Mesothelial cell of epicardium (in vitro differentiated cells): ENCODE data around the gene ZBTB3. TPM values are rescaled to one million over a fixed set of nuclear protein-coding genes. Genes with fewer than 3 reads are reported as not detected.

ENCODE experiments used
- DNase-seq, 2 experiments: peaks; one replicate each; pipeline ENCODE4 v3.0.0; 2021; ENCODE audit warnings: low spot score in 2 of 2; ENCODE audit not compliant: unreplicated experiment in 2 of 2
- H3K27ac Mint-ChIP-seq: 2 replicates; pipeline ENCODE4 v1.8.0; 2021; ENCODE audit warnings: mixed read lengths
- H3K27me3 Mint-ChIP-seq: 2 replicates; pipeline ENCODE4 v1.8.0; 2021; ENCODE audit warnings: low read depth, mixed read lengths
- H3K36me3 Mint-ChIP-seq: 2 replicates; pipeline ENCODE4 v1.8.0; 2021; ENCODE audit warnings: mixed read lengths
- H3K4me1 Mint-ChIP-seq: 2 replicates; pipeline ENCODE4 v1.8.0; 2021; ENCODE audit warnings: mixed read lengths
- H3K4me3 Mint-ChIP-seq: 2 replicates; pipeline ENCODE4 v1.8.0; 2021; ENCODE audit warnings: mild to moderate bottlenecking, moderate library complexity, mixed read lengths
- H3K9me3 Mint-ChIP-seq: 2 replicates; pipeline ENCODE4 v1.8.0; 2021; ENCODE audit warnings: mixed read lengths
- total RNA-seq: library from RNA; stranded (reverse); gene quantifications from 3 replicates; pipeline ENCODE4 v1.2.1, GENCODE V29; 2021
- TF ChIP-seq, protein P1 (sequence below): fragments of 200-600 bp; sonication (generic); IDR thresholded peaks from one replicate; pipeline ENCODE4 v1.5.0; 2021; ENCODE audit warnings: antibody characterized with exemption; ENCODE audit not compliant: unreplicated experiment

Gene ZBTB3
- 11.6 to 14.7 TPM (median 13.2 TPM) in 3 replicates for total RNA-seq

GRCh38 chr11:62753736-62754603 is at the start of gene ZBTB3:
Gene ZBTB3 (minus strand): TSS chr11:62754160. CDS start chr11:62753664, 496 bp downstream.
- TF ChIP-seq, protein P1, sequence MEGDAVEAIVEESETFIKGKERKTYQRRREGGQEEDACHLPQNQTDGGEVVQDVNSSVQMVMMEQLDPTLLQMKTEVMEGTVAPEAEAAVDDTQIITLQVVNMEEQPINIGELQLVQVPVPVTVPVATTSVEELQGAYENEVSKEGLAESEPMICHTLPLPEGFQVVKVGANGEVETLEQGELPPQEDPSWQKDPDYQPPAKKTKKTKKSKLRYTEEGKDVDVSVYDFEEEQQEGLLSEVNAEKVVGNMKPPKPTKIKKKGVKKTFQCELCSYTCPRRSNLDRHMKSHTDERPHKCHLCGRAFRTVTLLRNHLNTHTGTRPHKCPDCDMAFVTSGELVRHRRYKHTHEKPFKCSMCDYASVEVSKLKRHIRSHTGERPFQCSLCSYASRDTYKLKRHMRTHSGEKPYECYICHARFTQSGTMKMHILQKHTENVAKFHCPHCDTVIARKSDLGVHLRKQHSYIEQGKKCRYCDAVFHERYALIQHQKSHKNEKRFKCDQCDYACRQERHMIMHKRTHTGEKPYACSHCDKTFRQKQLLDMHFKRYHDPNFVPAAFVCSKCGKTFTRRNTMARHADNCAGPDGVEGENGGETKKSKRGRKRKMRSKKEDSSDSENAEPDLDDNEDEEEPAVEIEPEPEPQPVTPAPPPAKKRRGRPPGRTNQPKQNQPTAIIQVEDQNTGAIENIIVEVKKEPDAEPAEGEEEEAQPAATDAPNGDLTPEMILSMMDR = no peak
- Mint-ChIP-seq H3K4me1 (peaks cover 13% of the 10 kb centered on the region), H3K4me3 (peak within 1 kb of the TSS; percentile 97), H3K9me3 (no peaks in the 10 kb centered on the region), H3K27ac (peak within 1 kb of the TSS; percentile 97), H3K27me3 (no peaks in the 10 kb centered on the region), H3K36me3 (peaks cover 7% of the 10 kb centered on the region)
- peak; percentile 92 to 93 for DNase-seq

DNA sequence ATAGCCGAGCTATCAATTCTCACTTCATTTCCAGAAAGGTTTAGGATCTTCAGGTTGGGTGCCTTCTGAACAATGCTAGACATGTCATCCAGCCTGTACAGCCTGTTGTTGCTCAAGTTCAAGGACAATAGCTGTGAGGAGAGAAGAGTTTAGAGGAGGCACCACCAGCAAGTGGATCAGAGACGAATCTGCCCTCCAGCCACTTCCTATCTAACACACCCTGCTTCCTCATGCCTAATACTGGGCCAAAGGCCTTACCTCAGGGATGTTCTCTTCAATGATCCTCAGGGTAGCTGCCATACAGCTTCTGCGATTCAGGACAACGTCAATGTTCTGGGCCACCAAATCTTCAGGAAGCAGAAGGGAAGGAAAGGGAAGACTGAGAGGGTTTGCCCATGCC is 47.1 kb upstream of the ZBTB3 start:
- no peak for DNase-seq
- Mint-ChIP-seq H3K36me3 (peaks cover 34% of the 10 kb centered on the region), H3K27me3 (no peaks in the 10 kb centered on the region), H3K4me3 (no peak overlapping the region), H3K9me3 (no peaks in the 10 kb centered on the region), H3K27ac (no peak overlapping the region), H3K4me1 (peaks cover 15% of the 10 kb centered on the region)
- TF ChIP-seq, protein P1 = no peak

- Mint-ChIP-seq H3K27me3 (no peaks in the 10 kb centered on the region), H3K4me1 (peaks cover 12% of the 10 kb centered on the region), H3K27ac (no peak overlapping the region), H3K4me3 (no peak overlapping the region), H3K36me3 (peaks cover 47% of the 10 kb centered on the region), H3K9me3 (no peaks in the 10 kb centered on the region)
- no peak for DNase-seq
- TF ChIP-seq, protein P1 = no peak
These were observed 45.5 kb upstream of the ZBTB3 start for GRCh38 chr11:62799486-62799885.

DNA sequence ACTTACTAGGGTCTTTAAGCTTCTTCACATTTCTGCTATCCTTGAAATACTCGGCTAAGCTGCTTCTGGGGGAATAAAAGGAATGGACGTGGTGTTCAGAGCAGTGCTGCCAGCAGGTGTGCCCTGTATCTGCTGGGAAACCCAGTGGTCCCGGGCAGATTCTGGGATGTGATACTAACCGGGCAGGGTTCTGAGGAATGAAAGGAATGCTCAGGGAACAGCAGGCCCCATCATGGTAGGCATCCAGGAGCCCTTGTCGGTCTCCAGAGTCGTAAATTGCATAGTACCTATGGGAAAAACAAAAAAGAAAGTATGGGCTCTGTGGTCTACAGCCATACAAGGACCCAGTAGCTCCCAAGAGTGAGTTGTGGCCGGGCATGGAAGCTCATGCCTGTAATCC is 42.3 kb upstream of the ZBTB3 start:
- DNase-seq = no peak
- Mint-ChIP-seq H3K36me3 (peaks cover 46% of the 10 kb centered on the region), H3K9me3 (no peaks in the 10 kb centered on the region), H3K27me3 (no peaks in the 10 kb centered on the region), H3K4me3 (no peak overlapping the region), H3K4me1 (peaks cover 10% of the 10 kb centered on the region), H3K27ac (no peak overlapping the region)
- TF ChIP-seq, protein P1 = no peak

GRCh38 chr11:62794201-62794775 is 40.3 kb upstream of the ZBTB3 start:
- Mint-ChIP-seq H3K27ac (no peak overlapping the region), H3K27me3 (no peaks in the 10 kb centered on the region), H3K4me3 (no peak overlapping the region), H3K9me3 (no peaks in the 10 kb centered on the region), H3K4me1 (peaks cover 19% of the 10 kb centered on the region), H3K36me3 (peaks cover 36% of the 10 kb centered on the region)
- DNase-seq = no peak
- TF ChIP-seq, protein P1 = no peak
